RKO (cell line): ENCODE data around the gene NOC3L.
"Not testable (repeated sequence)": the region's sequence is repeated elsewhere in the genome, so short reads cannot be mapped to it uniquely, and the experiment has no call there.

Experiments used
- DNase-seq: peaks from one replicate; pipeline ENCODE4 v3.0.0-alpha.2; 2016; ENCODE audit warnings: low spot score

Gene NOC3L, protein sequence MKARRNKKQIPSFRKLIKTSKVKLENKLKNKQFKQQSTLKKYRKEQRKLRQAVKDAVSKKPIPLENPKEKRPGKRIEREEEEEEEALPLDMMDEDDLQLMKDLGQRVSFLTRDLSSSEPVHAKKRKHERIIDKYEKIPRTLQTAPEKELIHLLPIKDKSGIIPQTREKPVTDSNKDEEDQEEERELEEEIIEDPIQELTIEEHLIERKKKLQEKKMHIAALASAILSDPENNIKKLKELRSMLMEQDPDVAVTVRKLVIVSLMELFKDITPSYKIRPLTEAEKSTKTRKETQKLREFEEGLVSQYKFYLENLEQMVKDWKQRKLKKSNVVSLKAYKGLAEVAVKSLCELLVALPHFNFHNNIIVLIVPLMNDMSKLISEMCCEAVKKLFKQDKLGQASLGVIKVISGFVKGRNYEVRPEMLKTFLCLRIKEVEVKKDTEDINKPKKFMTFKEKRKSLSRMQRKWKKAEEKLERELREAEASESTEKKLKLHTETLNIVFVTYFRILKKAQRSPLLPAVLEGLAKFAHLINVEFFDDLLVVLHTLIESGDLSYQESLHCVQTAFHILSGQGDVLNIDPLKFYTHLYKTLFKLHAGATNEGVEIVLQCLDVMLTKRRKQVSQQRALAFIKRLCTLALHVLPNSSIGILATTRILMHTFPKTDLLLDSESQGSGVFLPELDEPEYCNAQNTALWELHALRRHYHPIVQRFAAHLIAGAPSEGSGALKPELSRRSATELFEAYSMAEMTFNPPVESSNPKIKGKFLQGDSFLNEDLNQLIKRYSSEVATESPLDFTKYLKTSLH

DNA sequence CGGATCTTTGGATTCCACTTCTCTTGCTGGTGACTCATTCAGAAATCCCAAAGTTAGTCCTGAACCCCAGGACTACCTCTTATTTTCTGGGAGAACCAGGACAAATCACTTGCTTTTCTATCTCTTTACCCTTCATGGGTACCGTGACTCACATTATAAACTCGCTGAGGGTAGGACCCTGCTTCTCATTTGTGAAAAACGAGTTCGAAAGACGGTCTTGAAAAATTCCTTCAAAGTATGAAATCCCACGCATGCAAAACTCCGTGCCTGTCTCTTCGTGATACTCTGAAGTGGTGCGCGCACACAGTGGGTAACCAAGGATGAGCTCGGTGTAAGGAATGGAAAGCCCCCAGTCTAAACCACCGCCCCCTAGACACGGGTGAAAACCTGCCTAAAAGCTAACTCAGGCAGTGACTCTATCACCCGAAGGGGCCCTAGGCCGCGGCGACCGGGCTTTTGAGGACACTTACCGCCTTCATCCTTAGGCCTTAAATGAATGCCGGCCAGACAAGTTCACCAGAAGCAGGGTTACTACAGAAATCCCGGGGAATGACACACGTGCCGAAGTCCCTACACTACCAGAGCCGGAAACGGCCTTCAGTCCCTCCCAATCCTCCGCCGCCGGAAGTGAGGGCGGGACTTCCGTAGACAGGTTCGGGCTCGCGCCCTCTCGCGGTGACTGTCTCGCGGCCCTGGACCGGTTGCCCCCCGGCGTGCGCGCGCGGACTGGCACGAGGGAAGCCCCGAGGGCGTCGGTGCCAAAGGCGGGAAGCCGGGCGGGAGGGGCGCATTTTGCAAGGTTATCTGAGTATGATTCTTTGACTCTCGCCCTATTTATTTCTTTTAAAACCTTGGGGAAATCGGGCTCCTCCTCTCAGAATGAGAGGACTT lies at the start of gene NOC3L:
TSS of gene NOC3L (minus strand) at position 580 of the 891 bp plus-strand sequence. CDS start at position 479, 101 bp downstream.
- DNase-seq = peak; percentile 97

DNA sequence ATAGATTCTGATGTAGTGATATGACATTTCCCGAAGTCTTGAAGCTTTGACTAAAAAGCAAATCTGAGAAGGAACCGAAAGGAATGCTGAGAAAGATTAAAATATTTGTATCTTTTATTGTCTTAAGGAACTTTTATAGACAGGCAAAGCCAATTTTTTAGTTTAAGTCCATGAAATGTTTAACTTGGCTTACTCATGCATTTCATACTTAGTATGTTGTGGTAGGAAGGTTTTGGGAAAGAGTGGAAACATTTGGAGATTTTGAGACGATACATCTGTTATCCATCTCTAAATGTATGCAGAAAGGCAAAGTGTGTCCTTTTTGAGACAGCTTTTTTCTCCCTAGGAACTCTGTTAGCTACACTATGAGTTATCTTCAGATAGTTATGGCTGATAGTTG lies 49.7 kb upstream of the NOC3L start:
- no peak for DNase-seq

DNA sequence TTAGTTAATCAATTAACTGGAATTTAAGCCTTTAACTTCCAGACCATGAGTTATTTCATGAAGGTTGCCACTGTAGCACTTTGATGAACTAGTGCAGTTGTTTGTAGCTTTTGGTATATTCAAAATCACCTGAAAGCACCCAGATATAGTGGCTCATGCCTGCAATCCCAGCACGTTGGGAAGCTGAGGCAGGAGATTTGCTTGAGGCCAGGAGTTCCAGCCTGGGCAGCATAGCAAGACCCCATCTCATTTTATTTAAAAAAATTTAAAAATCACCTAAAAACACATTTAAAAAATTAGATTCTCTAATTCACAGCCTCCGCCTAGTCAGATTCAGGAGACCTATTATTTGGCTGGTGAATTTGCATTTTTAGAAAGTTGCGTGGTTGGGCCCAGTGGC lies 48.6 kb upstream of the NOC3L start:
- DNase-seq = no peak

DNA sequence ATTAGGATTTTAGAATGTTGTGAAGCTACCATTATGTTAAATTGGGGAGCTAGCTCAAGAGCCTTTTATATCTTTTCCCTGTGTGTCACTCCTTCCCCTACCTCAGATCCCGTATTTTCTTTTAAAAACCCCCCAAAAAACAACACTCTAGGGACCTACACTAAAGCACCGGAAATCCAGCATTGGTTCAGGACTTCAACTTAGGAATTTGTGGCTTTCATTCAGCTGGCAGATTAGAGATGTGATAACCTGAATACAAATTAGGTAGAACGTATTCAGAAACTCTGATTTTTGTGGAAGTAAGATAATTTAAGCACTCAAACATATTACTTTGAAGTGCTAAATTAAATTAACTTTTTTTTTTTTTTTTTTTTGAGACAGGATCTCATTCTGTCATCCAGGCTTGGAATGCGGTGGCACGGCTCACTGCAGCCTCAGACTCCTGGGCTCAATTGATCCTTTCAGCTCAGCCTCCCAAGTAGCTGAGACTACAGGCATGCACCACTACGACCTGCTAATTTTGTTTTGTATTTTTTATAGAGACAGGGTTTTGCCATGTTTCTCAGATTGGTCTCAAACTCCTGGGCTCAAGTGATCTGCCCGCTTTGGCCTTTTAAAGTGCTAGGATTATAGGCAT lies 46.4 kb upstream of the NOC3L start:
- no peak for DNase-seq

DNA sequence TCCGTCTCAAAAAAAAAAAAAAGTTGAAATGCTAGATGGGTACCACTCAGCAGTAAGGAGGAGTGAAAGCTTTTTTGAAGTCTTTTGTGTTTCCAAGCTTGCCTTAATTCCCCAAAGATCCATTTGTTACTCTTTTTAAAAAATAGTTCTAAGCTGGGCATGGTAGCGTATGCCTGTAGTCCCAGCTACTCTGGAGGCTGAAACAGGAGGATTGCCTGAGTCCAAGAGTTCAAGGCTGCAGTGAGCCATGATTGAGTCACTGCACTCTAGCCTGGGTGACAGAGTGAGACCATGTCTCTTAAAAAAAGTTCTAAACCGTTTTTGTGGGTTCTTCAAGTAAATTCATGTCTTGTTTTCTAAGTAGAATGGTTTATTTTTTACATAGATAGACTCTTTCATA lies 44.9 kb upstream of the NOC3L start:
- peak; percentile 42 for DNase-seq

DNA sequence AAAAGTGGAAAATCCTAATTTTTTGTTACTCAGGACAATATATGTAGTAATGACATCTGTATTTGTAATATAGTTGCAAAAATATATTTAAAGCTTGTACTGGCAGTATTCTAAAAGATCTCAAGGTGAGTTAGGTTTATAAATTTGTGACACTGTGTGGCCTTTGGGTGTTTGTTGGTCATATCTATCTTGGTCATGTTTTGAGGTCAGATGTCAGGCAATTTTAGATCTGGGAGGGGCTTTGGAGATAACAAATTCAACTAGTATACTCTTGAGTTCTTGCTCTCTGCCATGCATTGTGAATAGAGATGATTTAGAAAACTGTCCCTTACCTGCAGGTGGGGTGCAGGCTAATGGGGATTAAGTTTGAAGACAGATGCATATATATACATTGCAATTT lies 42.7 kb upstream of the NOC3L start:
- no peak for DNase-seq

DNA sequence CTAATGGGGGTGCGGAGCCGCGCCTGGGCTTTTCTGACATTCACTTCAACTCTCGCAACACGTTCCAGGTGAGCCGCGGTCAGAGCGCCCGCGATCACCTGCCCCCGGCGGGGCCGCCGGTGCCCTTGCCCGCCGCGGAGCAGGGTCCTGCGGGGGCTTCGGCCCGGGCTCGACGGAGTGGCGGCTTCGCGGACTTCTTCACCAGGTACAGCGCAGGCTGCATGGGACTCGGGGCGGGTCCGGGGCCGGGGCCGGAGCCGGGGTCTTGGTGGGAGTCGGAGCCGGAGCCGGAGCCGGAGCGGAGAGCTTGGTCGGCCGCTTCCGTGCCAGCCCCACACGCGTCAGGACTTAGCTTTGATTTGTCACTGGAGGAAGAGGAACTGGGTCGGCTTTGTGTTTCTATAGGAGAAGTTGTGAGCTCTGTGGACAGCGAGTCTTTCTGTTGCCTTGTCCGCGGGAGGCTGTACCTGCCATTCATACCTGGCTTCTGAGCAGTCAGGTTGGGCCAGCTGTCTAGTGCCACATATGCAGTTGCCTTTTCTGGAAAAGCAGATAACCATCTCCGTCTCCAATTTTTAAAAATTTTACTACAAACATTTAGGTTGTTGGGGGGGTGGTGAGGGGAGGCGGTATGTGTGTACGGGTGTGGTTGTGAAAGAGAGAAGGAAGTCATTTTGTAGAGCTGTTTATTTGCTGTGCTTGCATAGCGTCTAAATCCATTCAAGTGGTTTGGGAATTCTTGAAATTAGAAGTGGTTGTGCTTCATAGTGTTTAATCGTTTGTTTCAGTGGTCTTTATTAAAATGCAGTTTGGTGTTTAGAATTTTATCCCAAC lies 40.9 kb upstream of the NOC3L start:
- DNase-seq = peak; percentile 79

DNA sequence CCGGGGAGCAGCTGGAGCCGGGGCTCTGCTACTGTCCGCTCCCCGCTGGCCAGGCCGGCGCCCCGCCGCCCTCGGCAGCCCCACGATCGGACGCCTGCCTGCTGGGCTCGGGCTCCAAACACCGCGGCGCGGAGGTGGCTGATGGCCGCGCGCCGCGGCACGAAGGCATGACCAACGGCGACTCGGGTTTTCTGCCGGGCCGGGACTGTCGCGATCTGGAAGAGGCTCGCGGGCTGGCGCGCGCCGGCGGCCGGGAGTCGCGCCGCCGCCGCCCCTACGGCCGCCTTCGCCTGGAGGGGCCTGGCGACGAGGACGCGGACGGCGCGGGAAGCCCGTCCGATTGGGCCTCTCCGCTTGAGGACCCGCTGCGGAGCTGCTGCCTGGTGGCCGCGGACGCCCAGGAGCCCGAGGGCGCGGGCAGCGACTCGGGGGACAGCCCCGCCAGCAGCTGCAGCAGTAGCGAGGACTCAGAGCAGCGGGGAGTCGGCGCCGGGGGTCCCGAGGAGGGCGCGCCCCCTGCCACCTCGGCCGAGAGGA lies 40.2 kb upstream of the NOC3L start:
- DNase-seq = no peak

DNA sequence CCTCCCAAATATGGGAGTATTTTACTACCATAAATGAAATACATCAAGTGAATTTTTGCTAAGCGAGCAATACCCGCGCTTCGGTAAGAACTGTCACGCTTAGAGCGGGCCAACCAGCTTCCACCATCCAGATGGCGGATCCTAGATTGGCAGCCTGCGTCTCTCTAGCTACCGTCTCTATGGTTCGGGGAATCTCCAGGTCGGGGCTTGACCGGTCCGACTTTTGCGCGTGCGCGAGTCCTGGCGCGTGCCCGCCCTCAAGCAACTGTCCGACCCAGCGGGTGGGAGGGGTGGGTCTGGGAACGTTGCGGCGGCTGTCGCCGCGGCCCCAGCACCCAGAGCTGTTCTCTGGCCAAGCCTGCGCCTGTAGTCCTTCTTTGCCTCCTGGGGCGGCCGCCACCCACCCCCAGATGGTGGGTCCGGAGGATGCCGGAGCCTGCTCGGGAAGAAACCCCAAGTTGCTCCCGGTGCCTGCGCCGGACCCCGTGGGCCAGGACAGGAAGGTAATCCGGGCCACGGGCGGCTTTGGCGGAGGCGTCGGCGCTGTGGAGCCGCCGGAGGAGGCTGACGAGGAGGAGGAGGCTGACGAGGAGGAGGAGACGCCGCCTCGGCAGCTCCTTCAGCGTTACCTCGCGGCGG lies 39.6 kb upstream of the NOC3L start, which contains the start of gene TBC1D12:
TSS of gene TBC1D12 (plus strand) at position 338 of the 639 bp plus-strand sequence. CDS start at position 411, 73 bp downstream.
- DNase-seq = peak; percentile 97

DNA sequence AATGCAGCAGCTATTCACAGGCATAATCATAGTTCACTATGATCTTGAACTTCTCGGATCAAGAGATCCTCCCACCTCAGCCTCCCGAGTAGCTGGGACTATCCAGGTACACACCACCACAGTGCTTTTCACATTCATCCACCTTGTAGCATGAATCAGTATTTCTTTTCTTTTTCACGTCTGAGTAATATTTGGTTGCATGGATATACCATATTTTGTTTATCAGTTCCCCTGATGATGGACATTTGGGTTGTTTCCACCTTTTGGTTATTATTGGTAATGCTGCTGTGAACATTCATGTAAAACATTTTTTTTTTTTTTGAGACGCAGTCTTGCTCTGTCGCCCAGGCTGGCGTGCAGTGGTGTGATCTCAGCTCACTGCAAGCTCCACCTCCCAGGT lies 36.0 kb upstream of the NOC3L start:
- DNase-seq = no peak

DNA sequence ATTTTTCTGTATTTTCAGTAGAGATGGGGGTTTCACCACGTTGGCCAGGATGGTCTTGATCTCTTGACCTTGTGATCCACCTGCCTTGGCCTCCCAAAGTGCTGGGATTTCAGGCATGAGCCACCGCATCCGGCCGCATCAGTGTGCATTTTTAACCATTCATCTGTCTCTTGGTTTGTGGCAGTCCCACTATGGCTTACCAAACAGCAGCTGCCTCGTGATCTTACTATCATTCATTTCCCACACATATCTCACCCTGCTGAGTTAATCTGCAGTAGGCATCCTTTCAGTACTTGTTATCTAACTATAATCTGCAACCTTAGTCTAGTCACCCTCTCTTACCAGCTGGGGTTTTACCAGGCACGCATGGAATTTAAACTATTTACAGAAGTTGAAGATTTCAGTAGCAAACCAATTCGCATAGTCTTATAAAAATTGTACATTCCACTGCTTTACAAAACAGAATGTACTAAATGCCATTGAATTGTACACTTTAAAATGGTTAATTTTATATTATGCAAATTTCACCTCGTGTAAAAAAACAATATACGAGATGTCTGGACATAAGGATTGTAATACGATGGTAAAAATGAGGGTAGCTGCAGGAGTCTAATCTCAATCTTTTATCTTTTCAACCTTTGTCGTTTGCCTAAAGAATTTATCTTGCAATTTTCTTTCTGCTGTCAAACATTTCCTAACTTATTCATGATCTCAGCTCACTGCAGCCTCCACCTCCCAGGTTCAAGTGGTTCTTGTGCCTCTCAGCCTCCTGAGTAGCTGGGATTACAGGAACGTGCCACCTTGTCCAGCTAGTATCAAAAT lies 35.0 kb upstream of the NOC3L start:
- DNase-seq = no peak

DNA sequence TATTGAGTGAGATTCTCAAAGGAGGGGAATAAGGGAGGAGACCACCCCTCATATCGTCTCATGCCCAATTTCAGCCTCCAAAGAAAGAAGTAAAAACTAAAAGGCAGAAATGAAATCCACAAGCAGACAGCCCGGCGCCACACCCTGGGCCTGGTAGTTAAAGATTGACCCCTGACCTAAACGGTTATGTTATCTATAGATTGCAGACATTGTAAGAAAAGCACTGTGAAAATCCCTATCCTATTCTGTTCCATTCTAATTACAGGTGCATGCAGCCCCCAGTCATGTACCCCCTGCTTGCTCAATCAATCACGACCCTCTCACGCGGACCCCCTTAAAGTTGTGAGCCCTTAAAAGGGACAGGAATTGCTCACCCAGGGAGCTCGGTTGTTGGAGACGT lies 29.4 kb upstream of the NOC3L start:
- not testable (repeated sequence) for DNase-seq

DNA sequence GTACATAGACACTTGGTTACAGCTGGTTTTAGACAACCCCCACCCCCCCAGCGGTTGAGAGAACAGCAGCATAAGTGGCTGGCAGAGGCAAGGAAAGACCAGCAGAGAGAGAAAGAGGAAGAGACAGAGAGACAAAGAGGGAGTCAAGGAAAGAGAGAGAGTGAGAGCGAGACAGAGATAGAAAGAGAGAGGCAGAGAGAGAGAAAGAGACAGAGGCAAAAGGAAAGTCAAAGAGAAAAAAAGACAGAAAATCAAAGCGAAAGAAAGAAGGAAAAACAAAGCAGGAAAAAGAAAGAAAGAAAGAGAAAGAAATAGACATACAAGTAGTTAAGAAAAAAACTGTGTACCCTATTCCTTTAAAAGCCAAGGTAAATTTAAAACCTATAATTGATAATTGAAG lies 23.0 kb upstream of the NOC3L start:
- not testable (repeated sequence) for DNase-seq

DNA sequence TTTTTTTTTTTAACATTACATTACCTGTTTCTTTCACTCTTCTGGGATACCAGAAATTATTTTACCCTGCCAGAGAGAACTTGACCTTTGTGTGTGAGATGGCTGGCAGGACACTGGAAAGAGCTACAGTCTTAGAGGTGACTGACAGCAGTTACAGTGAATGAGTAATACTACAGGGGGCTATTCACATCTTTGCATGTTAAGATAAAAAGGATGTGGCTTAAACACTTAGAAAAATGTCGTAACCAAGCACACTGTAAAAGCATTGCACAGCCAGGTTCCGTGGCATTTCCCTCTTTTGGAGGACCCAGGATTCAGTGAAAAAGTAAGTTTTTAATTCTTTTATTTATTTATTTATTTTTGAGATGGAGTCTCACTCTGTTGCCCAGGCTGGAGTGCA lies 20.8 kb upstream of the NOC3L start:
- DNase-seq = no peak

DNA sequence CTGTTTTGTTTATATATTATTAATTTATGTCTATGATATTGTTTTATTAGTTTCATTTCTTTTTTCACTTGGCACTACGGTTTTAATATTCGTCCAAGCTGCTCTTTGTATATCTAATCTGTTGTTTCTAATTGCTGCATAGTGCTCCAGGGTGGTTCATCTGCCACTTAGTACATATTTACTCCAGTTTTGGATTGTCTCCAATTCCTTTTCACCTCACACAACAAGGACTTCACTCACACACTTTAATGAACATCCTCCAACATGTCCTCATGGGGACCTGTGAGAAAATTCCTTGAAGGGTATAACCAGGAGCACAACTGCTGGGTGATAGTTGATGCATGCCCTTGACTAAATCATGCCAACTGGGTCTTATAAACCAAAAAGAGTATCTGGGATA lies 14.1 kb upstream of the NOC3L start:
- no peak for DNase-seq

DNA sequence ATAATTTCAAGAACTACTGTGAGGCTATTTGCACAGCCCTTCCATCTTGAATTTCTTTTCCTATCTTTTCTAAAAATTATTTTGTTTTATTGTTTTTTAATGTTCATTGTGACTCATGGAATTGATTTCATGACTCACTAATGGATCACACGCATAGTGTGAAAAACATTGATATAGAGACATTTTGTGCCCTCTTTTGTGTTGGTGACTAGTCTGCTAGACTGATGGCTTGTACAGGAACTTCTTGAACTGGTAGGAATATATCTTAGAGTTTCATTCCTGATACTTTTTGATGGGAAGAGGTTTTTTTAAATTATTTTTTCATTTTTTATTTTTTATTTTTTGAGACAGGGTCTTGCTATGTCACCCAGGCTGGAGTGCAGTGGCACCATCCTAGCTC lies 12.6 kb upstream of the NOC3L start:
- no peak for DNase-seq

DNA sequence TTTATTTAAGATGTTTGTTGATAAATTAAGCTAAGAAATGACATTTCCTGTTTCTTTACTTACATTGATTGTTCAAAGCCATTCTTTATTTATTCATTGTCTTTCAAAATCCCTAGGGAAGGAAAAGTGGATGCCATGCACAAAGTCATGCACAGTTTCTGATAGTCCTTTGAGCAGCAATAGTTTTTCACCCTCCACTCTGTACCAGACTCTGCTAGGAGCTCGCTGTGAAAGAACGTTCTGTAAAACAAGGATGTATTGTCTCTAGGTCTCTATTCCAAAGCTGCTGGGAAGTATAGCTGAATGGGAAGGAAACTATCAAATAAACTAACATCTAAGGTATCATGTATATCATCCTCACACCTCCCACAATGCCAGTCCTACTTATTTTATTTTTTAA lies 7.8 kb upstream of the NOC3L start:
- DNase-seq = no peak

DNA sequence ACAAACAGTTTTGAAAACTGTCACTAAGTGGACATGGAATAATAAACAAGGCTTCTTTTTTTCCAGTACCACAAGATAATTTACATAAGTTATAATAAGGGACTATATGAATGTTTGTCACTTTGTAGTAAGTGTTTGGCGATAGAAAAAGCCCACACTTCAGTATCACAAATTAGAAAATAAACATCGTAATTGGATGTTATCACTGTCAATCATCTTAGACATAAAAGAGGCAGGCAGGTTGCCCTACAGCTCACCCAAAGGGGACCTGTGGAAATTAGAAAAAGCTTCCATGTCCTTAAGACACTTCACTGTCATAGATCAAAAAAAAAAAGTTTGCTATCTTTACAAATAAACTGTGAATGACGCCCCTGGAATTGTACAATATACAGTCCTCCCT lies 3.6 kb upstream of the NOC3L start:
- DNase-seq = no peak

DNA sequence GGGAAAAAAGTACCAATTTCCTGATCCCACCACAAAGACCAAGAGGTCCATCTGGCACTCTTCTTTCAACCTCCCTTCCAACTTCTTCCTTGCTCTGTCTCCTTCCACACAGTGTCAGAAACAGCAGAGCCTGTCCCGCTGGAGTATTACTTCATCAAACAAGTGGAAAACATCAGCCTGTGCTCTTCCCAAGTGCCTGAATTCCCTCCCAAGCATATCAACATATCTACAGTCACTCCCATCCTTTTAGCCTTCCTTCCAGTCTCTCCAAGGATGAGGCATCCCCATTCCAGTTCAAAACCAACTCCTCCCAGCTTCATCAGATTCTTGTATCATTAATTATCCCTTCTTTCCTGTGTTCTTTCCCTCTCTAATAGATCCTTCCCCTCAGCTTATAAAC lies 1.7 kb upstream of the NOC3L start:
- DNase-seq = no peak
